Gastrocnemius medialis (tissue), 4 donors: Measurements from ENCODE around the gene CLEC1B. TPM values are rescaled to one million over a fixed set of nuclear protein-coding genes. Genes with fewer than 3 reads are reported as not detected.
"Not testable (repeated sequence)": the region's sequence is repeated elsewhere in the genome, so short reads cannot be mapped to it uniquely, and the experiment has no call there.

ENCODE experiments used
- ATAC-seq, 2 donors: fragments of 150-250 bp; one replicate each; pipeline ENCODE4 v1.9.1; 2016
- DNase-seq, 2 donors: peaks; one replicate each; pipeline ENCODE4 v3.0.0-alpha.2; 2019
- H3K27ac ChIP-seq, 4 donors: fragments of 200-600 bp; sonication (generic); 1 replicate in 1 of 4; 2 replicates in 3 of 4; pipeline ENCODE4 v1.5.1; 2016 to 2018; ENCODE audit warnings: mild to moderate bottlenecking in 2 of 4, moderate library complexity in 1 of 4
- H3K27me3 ChIP-seq, 3 donors: fragments of 200-600 bp; sonication (generic) in 2 of 3; 1 replicate in 1 of 3; 2 replicates in 2 of 3; pipeline versions ENCODE4 v1.5.1 to v1.6.0; 2016 to 2019; ENCODE audit warnings: mild to moderate bottlenecking in 1 of 3, moderate library complexity in 1 of 3
- H3K36me3 ChIP-seq, 2 donors: fragments of 200-600 bp; sonication (generic) in 1 of 2; one replicate each; pipeline ENCODE4 v1.5.1; 2017 to 2018
- H3K4me1 ChIP-seq, 2 donors: fragments of 200-600 bp; sonication (generic) in 1 of 2; one replicate each; pipeline ENCODE4 v1.5.1; 2016 to 2017; ENCODE audit warnings: mild to moderate bottlenecking in 2 of 2
- H3K4me3 ChIP-seq, 4 donors: fragments of 200-600 bp; sonication (generic) in 3 of 4; 1 replicate in 1 of 4; 2 replicates in 3 of 4; pipeline ENCODE4 v1.5.1; 2016 to 2019; ENCODE audit warnings: mild to moderate bottlenecking in 2 of 4
- H3K9me3 ChIP-seq, 3 donors: fragments of 200-600 bp; sonication (generic) in 2 of 3; 1 replicate in 1 of 3; 2 replicates in 2 of 3; pipeline ENCODE4 v1.5.1; 2016 to 2019
- POLR2A ChIP-seq, 2 donors: fragments of 450-650 bp; IDR thresholded peaks; one replicate each; pipeline ENCODE4 v1.6.1; 2017; ENCODE audit warnings: antibody characterized with exemption in 2 of 2, mild to moderate bottlenecking in 2 of 2, moderate library complexity in 2 of 2
- in situ Hi-C, 4 donors: fragments of 200-750 bp; cut with MboI; loops; one replicate each; pipeline versions ENCODE4 v1.15.0 to v1.8.0; 2017; ENCODE audit warnings: low sequenced_read_pairs in 4 of 4
- intact Hi-C: fragments of 100-400 bp; cut with DNase I; formaldehyde crosslinking; loops from one replicate; pipeline ENCODE4 v1.15.1; 2023; ENCODE audit warnings: low total_unique reads
- total RNA-seq, 4 donors: library from RNA; depleted of rRNA; stranded (reverse); fragments of >200 nt; gene quantifications; one replicate each; pipeline versions ENCODE4 v1.1.0 to v1.2.3, GENCODE V29; 2016
- TF ChIP-seq, protein P1 (sequence below), 5 experiments: fragments of 450-650 bp in 3 of 5; fragments of 200-600 bp in 2 of 5; sonication (generic) in 2 of 5; IDR thresholded peaks in 4 of 5; conservative IDR thresholded peaks in 1 of 5; 1 replicate in 4 of 5; 2 replicates in 1 of 5; pipeline ENCODE4 v1.5.1; 2016 to 2019; ENCODE audit warnings: antibody characterized with exemption in 5 of 5, mild to moderate bottlenecking in 3 of 5, moderate library complexity in 3 of 5

The CLEC1B gene
- total RNA-seq, 4 donors from 2014 or later = 0.53 TPM; not detected in 3

DNA sequence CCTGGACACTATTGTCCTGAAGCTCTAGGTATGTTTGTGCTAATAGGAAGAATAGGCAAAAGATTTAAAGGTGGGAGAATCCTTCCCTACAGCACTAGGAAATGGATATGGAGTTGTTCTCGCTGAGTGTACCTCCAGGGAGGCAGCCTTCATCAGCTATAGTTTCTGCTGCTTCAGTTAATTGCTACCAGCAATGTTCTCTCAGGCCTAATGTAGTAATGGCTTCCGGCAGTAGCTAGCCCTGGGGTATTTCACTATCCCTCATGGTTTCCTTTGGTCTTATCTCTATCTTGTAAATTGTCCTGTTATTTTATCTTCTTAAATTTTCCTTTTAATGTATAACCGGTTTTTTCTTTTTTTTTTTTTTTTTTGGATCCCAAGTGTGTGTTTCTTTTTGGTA lies 37.0 kb downstream of the CLEC1B start:
- no peaks in the 10 kb centered on the region for H3K9me3 ChIP-seq
- ATAC-seq = no peak
- no peaks in the 10 kb centered on the region for H3K4me1 ChIP-seq
- H3K4me3 ChIP-seq = no peak overlapping the region
- intact Hi-C loops = no loop called here
- no peak for DNase-seq
- H3K36me3 ChIP-seq = no peaks in the 10 kb centered on the region
- H3K27ac ChIP-seq = no peak overlapping the region
- H3K27me3 ChIP-seq = no peaks in the 10 kb centered on the region
- TF ChIP-seq, protein P1, sequence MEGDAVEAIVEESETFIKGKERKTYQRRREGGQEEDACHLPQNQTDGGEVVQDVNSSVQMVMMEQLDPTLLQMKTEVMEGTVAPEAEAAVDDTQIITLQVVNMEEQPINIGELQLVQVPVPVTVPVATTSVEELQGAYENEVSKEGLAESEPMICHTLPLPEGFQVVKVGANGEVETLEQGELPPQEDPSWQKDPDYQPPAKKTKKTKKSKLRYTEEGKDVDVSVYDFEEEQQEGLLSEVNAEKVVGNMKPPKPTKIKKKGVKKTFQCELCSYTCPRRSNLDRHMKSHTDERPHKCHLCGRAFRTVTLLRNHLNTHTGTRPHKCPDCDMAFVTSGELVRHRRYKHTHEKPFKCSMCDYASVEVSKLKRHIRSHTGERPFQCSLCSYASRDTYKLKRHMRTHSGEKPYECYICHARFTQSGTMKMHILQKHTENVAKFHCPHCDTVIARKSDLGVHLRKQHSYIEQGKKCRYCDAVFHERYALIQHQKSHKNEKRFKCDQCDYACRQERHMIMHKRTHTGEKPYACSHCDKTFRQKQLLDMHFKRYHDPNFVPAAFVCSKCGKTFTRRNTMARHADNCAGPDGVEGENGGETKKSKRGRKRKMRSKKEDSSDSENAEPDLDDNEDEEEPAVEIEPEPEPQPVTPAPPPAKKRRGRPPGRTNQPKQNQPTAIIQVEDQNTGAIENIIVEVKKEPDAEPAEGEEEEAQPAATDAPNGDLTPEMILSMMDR (IDR thresholded peaks at IDR 0.05 in 4 of 5, conservative IDR thresholded peaks at IDR 0.05 in 1 of 5) = no peak
- no peak for TF ChIP-seq POLR2A (IDR thresholded peaks at IDR 0.05)
- in situ Hi-C loops = no loop called here

DNA sequence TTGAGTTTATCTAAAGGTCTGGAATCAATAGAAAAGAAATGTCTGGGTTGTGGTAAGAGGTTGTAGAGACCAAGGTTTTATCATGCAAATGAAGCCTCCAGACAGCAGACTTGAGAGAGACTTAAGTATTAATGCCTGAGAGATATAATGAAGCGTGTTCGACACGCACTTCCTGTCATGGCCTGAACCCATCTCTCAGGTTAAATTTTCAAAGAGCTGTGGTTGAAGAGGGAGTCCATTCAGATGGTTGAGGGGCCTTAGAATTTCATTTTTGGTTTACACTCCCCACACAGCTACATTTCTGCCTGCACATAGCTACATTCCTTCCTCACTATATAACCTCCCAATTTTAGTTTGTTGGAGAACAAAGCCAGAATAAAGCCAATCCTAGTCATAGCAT lies 37.8 kb downstream of the CLEC1B start:
- in situ Hi-C loops (no loop called here), intact Hi-C loops (no loop called here)
- DNase-seq (no peak), ATAC-seq (no peak)
- no peak for TF ChIP-seq POLR2A (IDR thresholded peaks at IDR 0.05)
- TF ChIP-seq, protein P1 (IDR thresholded peaks at IDR 0.05 in 4 of 5, conservative IDR thresholded peaks at IDR 0.05 in 1 of 5) = no peak
- Histone ChIP-seq H3K27ac (no peak overlapping the region), H3K4me1 (no peaks in the 10 kb centered on the region), H3K27me3 (no peaks in the 10 kb centered on the region), H3K36me3 (no peaks in the 10 kb centered on the region), H3K9me3 (no peaks in the 10 kb centered on the region), H3K4me3 (no peak overlapping the region)

DNA sequence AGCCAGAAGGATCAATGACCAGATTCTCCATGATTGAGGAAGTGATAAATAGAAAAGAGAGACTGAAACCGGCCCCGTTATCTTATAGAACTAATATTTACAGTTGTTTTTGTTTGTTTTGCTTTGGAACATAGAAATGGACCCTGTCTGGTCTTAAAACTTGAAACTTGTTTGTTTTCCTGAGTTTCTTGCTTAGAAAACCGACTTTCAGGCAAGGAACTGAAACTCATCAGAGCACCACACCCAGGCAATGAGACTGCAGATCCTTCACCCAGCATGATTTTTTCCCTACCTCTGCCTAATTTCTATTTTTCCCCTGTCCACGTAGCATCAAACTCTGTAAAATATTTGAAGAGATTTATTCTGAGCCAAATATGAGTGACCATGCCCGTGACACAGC lies 38.3 kb downstream of the CLEC1B start:
- intact Hi-C loops = no loop called here
- no peaks in the 10 kb centered on the region for H3K4me1 ChIP-seq
- no peak overlapping the region for H3K4me3 ChIP-seq
- H3K27me3 ChIP-seq = no peaks in the 10 kb centered on the region
- in situ Hi-C loops = no loop called here
- H3K9me3 ChIP-seq = no peaks in the 10 kb centered on the region
- no peak overlapping the region for H3K27ac ChIP-seq
- DNase-seq = no peak
- no peaks in the 10 kb centered on the region for H3K36me3 ChIP-seq
- no peak for ATAC-seq
- no peak for TF ChIP-seq POLR2A (IDR thresholded peaks at IDR 0.05)

DNA sequence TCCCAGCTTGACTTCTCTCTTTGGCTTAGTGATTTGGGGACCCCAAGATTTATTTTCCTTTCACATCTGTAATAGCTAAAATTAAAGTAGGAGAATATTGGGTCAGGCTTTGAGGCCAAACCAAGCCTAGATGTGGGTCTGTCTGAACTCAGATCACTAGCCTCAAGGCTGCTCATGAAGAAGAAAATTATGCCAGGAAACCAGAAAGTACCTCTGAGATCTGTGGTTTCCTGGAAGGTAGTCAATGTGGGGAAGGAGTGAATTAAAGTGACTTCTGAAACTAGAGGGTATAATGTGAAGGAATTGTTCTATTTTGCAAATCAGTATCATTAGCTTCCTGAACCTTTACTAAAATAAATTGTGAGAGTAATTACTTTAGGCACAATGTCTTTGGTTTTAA lies 41.1 kb downstream of the CLEC1B start:
- Histone ChIP-seq H3K4me3 (no peak overlapping the region), H3K9me3 (no peaks in the 10 kb centered on the region), H3K4me1 (no peaks in the 10 kb centered on the region), H3K27ac (no peak overlapping the region), H3K27me3 (no peaks in the 10 kb centered on the region), H3K36me3 (no peaks in the 10 kb centered on the region)
- no peak for DNase-seq
- TF ChIP-seq, protein P1 (IDR thresholded peaks at IDR 0.05 in 4 of 5, conservative IDR thresholded peaks at IDR 0.05 in 1 of 5) = no peak
- no peak for TF ChIP-seq POLR2A (IDR thresholded peaks at IDR 0.05)
- no peak for ATAC-seq
- intact Hi-C loops (no loop called here), in situ Hi-C loops (no loop called here)

DNA sequence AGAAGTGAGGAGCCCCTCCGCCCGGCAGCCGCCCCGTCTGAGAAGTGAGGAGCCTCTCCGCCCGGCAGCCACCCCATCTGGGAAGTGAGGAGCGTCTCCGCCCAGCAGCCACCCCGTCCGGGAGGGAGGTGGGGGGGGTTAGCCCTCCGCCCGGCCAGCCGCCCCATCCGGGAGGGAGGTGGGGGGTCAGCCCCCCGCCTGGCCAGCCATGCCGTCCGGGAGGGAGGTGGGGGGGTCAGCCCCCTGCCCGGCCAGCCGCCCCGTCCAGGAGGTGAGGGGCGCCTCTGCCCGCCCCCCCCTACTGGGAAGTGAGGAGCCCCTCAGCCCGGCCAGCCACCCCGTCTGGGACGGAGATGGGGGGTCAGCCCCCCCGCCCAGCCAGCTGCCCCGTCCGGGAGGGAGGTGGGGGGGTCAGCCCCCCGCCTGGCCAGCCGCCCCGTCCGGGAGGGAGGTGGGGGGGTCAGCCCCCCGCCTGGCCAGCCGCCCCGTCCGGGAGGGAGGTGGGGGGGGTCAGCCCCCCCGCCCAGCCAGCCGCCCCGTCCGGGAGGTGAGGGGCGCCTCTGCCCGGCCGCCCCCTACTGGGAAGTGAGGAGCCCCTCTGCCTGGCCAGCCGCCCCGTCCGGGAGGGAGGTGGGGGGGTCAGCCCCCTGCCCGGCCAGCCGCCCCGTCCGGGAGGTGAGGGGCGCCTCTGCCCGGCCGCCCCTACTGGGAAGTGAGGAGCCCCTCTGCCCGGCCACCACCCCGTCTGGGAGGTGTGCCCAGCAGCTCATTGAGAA lies 45.8 kb downstream of the CLEC1B start:
- H3K9me3 ChIP-seq, intact Hi-C loops, DNase-seq, H3K27me3 ChIP-seq, H3K27ac ChIP-seq, H3K4me1 ChIP-seq, H3K4me3 ChIP-seq, in situ Hi-C loops, H3K36me3 ChIP-seq, ATAC-seq: not testable (repeated sequence)
